HCT116 (cell line): ENCODE results near the gene AFF1.

Source experiments
- CBX3 ChIP-seq: IDR thresholded peaks from 2 replicates; pipeline ENCODE4 v1.6.1; 2012; ENCODE audit warnings: low read depth
- CTCF ChIP-seq, 3 experiments: fragments of 200-600 bp in 1 of 3; sonication (generic) in 1 of 3; IDR thresholded peaks in 2 of 3; conservative IDR thresholded peaks in 1 of 3; 2 replicates each; pipeline ENCODE4 v1.5.1; 2012 to 2017; ENCODE audit warnings: low read depth in 2 of 3, low read length in 2 of 3, antibody characterized with exemption in 1 of 3, borderline replicate concordance in 1 of 3, control low read depth in 1 of 3, mild to moderate bottlenecking in 1 of 3, mixed read lengths in 1 of 3, mixed run types in 1 of 3, moderate library complexity in 1 of 3; ENCODE audit not compliant: insufficient read depth in 1 of 3
- EGR1 ChIP-seq: IDR thresholded peaks from 2 replicates; pipeline ENCODE4 v1.6.1; 2012; ENCODE audit warnings: low read depth
- EZH2 ChIP-seq: fragments of 200-600 bp; sonication (generic); IDR thresholded peaks from 2 replicates; pipeline ENCODE4 v1.6.1; 2017; ENCODE audit warnings: antibody characterized with exemption, mixed run types
- EZH2phosphoT487 ChIP-seq: fragments of 200-600 bp; IDR thresholded peaks from 2 replicates; pipeline ENCODE4 v1.6.1; 2018; ENCODE audit warnings: antibody characterized with exemption, borderline replicate concordance
- JUND ChIP-seq: IDR thresholded peaks from 2 replicates; pipeline ENCODE4 v1.6.1; 2012
- POLR2A ChIP-seq: IDR thresholded peaks from 2 replicates; pipeline ENCODE4 v1.7.0; 2011; ENCODE audit warnings: borderline replicate concordance; ENCODE audit not compliant: insufficient read depth, insufficient read length; ENCODE audit errors: extremely low read depth
- POLR2AphosphoS5 ChIP-seq: IDR thresholded peaks from 2 replicates; pipeline ENCODE4 v1.6.1; 2011; ENCODE audit warnings: mild to moderate bottlenecking, low read depth, low read length, moderate library complexity
- REST ChIP-seq: IDR thresholded peaks from 2 replicates; pipeline ENCODE4 v1.6.1; 2012; ENCODE audit warnings: low read depth
- ZFX ChIP-seq: fragments of 450-650 bp; IDR thresholded peaks from 2 replicates; pipeline ENCODE4 v1.6.1; 2017

GRCh38 chr4:86935853-86936733, 1.3 kb downstream of the AFF1 start:
- TF ChIP-seq CTCF (IDR thresholded peaks at IDR 0.05 in 2 of 3, conservative IDR thresholded peaks at IDR 0.05 in 1 of 3; ENCODE audit: borderline replicate concordance in 1 of 3, insufficient read depth in 1 of 3, low read depth in 2 of 3, low read length in 2 of 3) (no peak), CBX3 (peak; percentile 54; the same call in 1 of the 2 replicates), POLR2A (no peak), EZH2 (no peak), REST (no peak), POLR2AphosphoS5 (peak; percentile 70; the same call in 1 of the 2 replicates), ZFX (peak; percentile 43; the same call in 1 of the 2 replicates), JUND (peak; percentile 79), EGR1 (no peak), EZH2phosphoT487 (no peak)
